HG02938 (cell line): Measurements from ENCODE around the gene ADARB1.

Experiments
- ATAC-seq: cut with Tn5 transposase; IDR thresholded peaks from one replicate; pipeline ENCODE4 v1.9.1; 2021; ENCODE audit warnings: mild to moderate bottlenecking, moderate library complexity; ENCODE audit not compliant: unreplicated experiment

Gene ADARB1

GRCh38 chr21:45146801-45147200 lies 72.4 kb downstream of the ADARB1 start:
- no peak for ATAC-seq

- no peak for ATAC-seq
These were observed 73.3 kb downstream of the ADARB1 start for GRCh38 chr21:45147473-45148315.

GRCh38 chr21:45148316-45148990 lies 74.1 kb downstream of the ADARB1 start:
- no peak for ATAC-seq

DNA sequence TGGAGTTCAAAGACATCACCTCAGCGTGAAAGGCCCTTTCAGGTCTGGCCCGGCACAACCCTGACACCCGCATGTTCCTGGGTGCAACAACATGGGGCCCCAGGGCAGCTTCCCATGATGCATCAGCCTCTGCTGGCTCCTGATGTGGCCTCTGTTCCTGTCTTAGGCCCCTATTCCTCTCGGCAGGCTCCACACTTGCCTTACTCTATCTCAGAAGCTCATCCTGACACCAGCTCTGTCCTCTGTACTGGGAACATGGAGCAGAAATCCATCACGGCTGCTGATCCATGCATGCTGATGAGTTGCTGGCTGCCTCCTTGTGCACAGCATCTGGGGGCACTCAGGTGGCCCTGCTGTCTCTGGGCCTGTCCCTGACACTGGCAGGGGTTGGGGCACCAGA lies 74.6 kb downstream of the ADARB1 start:
- ATAC-seq = no peak

GRCh38 chr21:45150638-45151131 lies 76.3 kb downstream of the ADARB1 start:
- no peak for ATAC-seq

GRCh38 chr21:45151445-45152160 lies 77.2 kb downstream of the ADARB1 start:
- ATAC-seq = no peak

GRCh38 chr21:45152265-45152746 lies 77.9 kb downstream of the ADARB1 start:
- no peak for ATAC-seq

- ATAC-seq = no peak
These were observed 79.3 kb downstream of the ADARB1 start for GRCh38 chr21:45153358-45154318.

GRCh38 chr21:45154511-45155508 lies 80.4 kb downstream of the ADARB1 start:
- no peak for ATAC-seq

GRCh38 chr21:45155910-45156309 lies 81.5 kb downstream of the ADARB1 start:
- ATAC-seq = no peak

DNA sequence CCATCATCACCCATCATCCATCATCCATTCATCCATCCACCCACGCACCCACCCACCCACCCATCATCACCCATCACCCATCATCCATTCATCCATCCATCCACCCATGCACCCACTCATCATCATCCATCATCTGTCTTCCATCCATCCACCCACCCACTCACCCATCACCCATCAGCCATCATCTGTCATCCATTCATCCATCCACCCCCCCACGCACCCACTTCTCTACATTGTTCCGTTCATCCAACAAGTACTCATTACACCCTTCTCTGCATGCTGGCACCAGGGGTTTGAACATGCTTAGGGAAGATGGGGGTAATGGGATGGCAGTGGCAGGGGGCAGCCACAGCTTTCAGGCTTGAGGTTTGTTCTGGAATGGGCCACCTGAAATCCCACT lies 82.1 kb downstream of the ADARB1 start:
- no peak for ATAC-seq

DNA sequence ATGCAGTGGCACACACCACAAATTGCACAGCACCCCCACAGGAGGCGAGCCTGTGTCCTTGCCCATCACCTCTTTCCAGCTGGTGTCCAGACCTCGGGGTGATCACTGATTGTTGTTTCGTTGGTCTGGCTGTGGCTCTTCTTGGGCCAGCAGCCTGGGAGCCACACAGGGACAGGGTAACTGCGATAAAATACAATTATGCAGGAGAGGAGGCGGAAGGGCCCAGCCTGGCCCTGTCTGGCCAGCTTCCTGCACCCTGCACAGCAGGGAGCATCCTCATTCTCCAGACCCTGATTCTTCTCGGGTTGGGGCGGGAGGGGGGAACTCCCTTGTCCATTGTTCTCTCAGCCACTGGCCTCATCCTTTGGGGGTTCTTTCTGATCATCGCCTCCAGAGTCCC lies 83.6 kb downstream of the ADARB1 start:
- no peak for ATAC-seq

GRCh38 chr21:45158491-45159423 lies 84.4 kb downstream of the ADARB1 start:
- no peak for ATAC-seq

GRCh38 chr21:45160198-45160597 lies 85.8 kb downstream of the ADARB1 start:
- no peak for ATAC-seq

DNA sequence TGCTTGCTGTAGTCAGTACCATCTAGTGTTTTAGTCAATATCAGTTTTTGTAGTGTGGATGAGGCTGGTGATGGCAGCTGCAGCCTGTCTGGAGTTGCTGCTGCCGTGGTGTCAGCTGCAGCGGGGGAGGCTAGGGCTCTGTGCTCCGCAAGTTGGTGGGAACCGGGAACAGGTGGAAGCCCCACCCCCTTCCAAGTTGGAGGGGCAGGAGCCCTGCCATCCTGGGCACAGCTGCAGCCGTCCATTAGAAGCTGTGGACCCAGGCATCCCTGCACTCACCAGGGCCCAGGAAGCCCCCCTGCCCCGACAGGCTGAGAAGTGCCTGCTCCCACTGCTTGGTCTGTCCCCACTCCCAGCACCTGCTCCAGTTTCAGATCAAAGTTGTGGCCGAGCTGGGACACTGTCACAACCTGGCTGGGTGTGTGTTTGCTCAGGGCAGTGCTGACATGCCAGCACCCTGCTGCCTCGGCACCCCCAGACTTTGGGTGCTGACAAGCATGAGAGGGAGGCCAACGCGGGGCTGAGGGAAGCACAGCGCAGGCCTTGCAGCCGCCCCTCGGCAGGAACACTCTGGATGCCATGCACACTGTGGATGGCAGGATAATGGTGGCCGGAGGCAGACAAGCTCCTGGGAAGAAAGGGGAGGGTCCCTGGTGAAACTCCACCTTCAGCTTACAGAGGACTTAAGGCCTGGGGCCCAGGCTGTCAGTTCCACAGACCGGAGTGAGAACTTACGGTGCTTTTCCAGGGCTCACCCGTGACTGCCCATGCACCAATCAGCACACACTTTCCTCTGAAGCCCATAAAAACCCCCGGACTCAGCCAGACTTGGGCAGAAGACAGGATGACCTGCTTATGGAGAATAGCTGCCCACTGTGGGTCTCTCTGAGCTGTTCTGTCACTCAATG lies 86.9 kb downstream of the ADARB1 start:
- no peak for ATAC-seq

- ATAC-seq = no peak
These were observed 87.7 kb downstream of the ADARB1 start for GRCh38 chr21:45162115-45162514.

- no peak for ATAC-seq
These were observed 88.4 kb downstream of the ADARB1 start for GRCh38 chr21:45162809-45163208.
